Lung (tissue), 12 donors: Measurements from ENCODE around the gene CD300LF. TPM values are rescaled to one million over a fixed set of nuclear protein-coding genes. Genes with fewer than 3 reads are reported as not detected.

Experiments
- ATAC-seq: fragments of 200-7000 bp; cut with Tn5 transposase; one replicate; pipeline ENCODE4 v1.9.1; 2020; ENCODE audit warnings: moderate number of reproducible peaks; ENCODE audit not compliant: insufficient read depth, low FRiP score
- DNase-seq, 3 donors: peaks; one replicate each; pipeline ENCODE4 v3.0.0-alpha.2; 2013 to 2017
- H3K27ac ChIP-seq, 2 donors: one replicate each; pipeline ENCODE4 v1.5.1; 2013; ENCODE audit warnings: mild to moderate bottlenecking in 2 of 2, moderate library complexity in 2 of 2, control low read depth in 1 of 2, inconsistent platforms in 1 of 2, low read depth in 1 of 2, low read length in 1 of 2
- H3K27me3 ChIP-seq, 3 donors: one replicate each; pipeline ENCODE4 v1.5.1; 2013; ENCODE audit warnings: low read length in 2 of 3; ENCODE audit not compliant: control insufficient read depth in 3 of 3, insufficient read depth in 3 of 3
- H3K36me3 ChIP-seq, 4 donors: one replicate each; pipeline ENCODE4 v1.5.1; 2013; ENCODE audit warnings: low read length in 4 of 4, mild to moderate bottlenecking in 1 of 4, moderate library complexity in 1 of 4; ENCODE audit not compliant: control insufficient read depth in 4 of 4, insufficient read depth in 4 of 4
- H3K4me1 ChIP-seq, 5 donors: one replicate each; pipeline ENCODE4 v1.5.1; 2013; ENCODE audit warnings: low read length in 5 of 5, mild to moderate bottlenecking in 2 of 5, moderate library complexity in 1 of 5; ENCODE audit not compliant: control insufficient read depth in 5 of 5, insufficient read depth in 5 of 5
- H3K4me3 ChIP-seq: one replicate; pipeline ENCODE4 v1.5.1; 2013; ENCODE audit warnings: mild to moderate bottlenecking, control low read depth, moderate library complexity
- H3K9ac ChIP-seq, 2 donors: one replicate each; pipeline ENCODE4 v1.5.1; 2013; ENCODE audit warnings: low read length in 2 of 2, control low read depth in 1 of 2; ENCODE audit not compliant: insufficient read depth in 1 of 2
- H3K9me3 ChIP-seq, 4 donors: one replicate each; pipeline ENCODE4 v1.5.1; 2013; ENCODE audit warnings: low read length in 3 of 4, mild to moderate bottlenecking in 1 of 4, moderate library complexity in 1 of 4; ENCODE audit not compliant: control insufficient read depth in 4 of 4, insufficient read depth in 3 of 4
- CTCF ChIP-seq: IDR thresholded peaks from 2 replicates; pipeline ENCODE4 v1.5.1; 2012; ENCODE audit warnings: mild to moderate bottlenecking; ENCODE audit errors: control extremely low read depth, extremely low read depth
- WGBS, 2 donors: extraction: QIAGEN DNeasy Blood & Tissue Kit; methylation state at CpG; one replicate each; pipeline ENCODE4 v1.1.7; 2013; 5-methylcytosine and 5-hydroxymethylcytosine counted together
- polyA plus RNA-seq, 2 donors: library from polyadenylated mRNA; stranded (reverse); fragments of 200-250 nt; gene quantifications; one replicate each; pipeline ENCODE4 v1.2.1, GENCODE V29; 2013
- total RNA-seq, 2 donors: library from RNA; depleted of rRNA in 1 of 2; stranded (reverse); fragments of >200 nt in 1 of 2; gene quantifications; one replicate each; pipeline ENCODE4 v1.2.1, GENCODE V29; 2014 to 2021
- donor health status: control.
- donor health status: control.
- donor health status: Bipolar disorder and iron deficiency.
- donor health status: healthy.
- donor health status: DM: yes; HTN: yes; CAD: no.

CD300LF gene
- total and polyA plus RNA-seq, 4 donors: 8.6 to 35.1 (median 26.2) TPM

GRCh38 chr17:74740173-74740572 is 27.4 kb upstream of the CD300LF start:
- DNase-seq: no peak
- no peaks in the 10 kb centered on the region for H3K36me3 ChIP-seq
- TF ChIP-seq CTCF: no peak
- 19 to 55% methylated on average over 6 of the region's 6 CpGs for WGBS, 2 donors
- H3K27ac ChIP-seq: no peak overlapping the region
- H3K27me3 ChIP-seq: peaks cover 0 to 19% (median 3%) of the 10 kb centered on the region in 3 donors
- no peak for ATAC-seq
- H3K4me3 ChIP-seq: no peak overlapping the region
- H3K9me3 ChIP-seq: no peaks in the 10 kb centered on the region
- H3K9ac ChIP-seq: no peak overlapping the region
- peaks cover 0 to 49% (median 8%) of the 10 kb centered on the region in 5 donors for H3K4me1 ChIP-seq

GRCh38 chr17:74739227-74739831 is 26.6 kb upstream of the CD300LF start:
- no peak overlapping the region for H3K4me3 ChIP-seq
- TF ChIP-seq CTCF: no peak
- ATAC-seq (no peak), DNase-seq (no peak)
- H3K9me3 ChIP-seq: no peaks in the 10 kb centered on the region
- peaks cover 0 to 42% (median 8%) of the 10 kb centered on the region in 5 donors for H3K4me1 ChIP-seq
- H3K27ac ChIP-seq: no peak overlapping the region
- 57 to 67% methylated on average over 12 of the region's 12 CpGs for WGBS, 2 donors
- H3K36me3 ChIP-seq: no peaks in the 10 kb centered on the region
- no peak overlapping the region for H3K9ac ChIP-seq
- peaks cover 0 to 24% (median 3%) of the 10 kb centered on the region in 3 donors for H3K27me3 ChIP-seq

GRCh38 chr17:74738051-74738996 is 25.6 kb upstream of the CD300LF start:
- peak; percentile 92 to 96 (median 93) for DNase-seq
- peaks cover 0 to 26% (median 3%) of the 10 kb centered on the region in 3 donors for H3K27me3 ChIP-seq
- H3K4me1 ChIP-seq: peaks cover 0 to 42% (median 8%) of the 10 kb centered on the region in 5 donors
- H3K4me3 ChIP-seq: no peak overlapping the region
- TF ChIP-seq CTCF: no peak
- no peaks in the 10 kb centered on the region for H3K36me3 ChIP-seq
- no peaks in the 10 kb centered on the region for H3K9me3 ChIP-seq
- no peak overlapping the region for H3K9ac ChIP-seq
- ATAC-seq: peak; percentile 39
- H3K27ac ChIP-seq: peak overlapping the region in 1 of 2 donors; percentile 5
- WGBS, 2 donors: 19 to 29% methylated on average over 16 of the region's 16 CpGs
